Esophagus muscularis mucosa (tissue), 4 donors: Measurements from ENCODE around the gene CCDC92. TPM values are rescaled to one million over a fixed set of nuclear protein-coding genes. Genes with fewer than 3 reads are reported as not detected.

Experiments
- DNase-seq: peaks from one replicate; pipeline ENCODE4 v3.0.0-alpha.2; 2017; ENCODE audit errors: extremely low spot score
- H3K27ac ChIP-seq, 4 donors: fragments of 200-600 bp; sonication (generic); replicated peaks in 1 of 4; 1 replicate in 3 of 4; 2 replicates in 1 of 4; pipeline ENCODE4 v1.5.1; 2016 to 2019; ENCODE audit warnings: mild to moderate bottlenecking in 1 of 4
- H3K27me3 ChIP-seq, 4 donors: fragments of 200-600 bp; sonication (generic); one replicate each; pipeline versions ENCODE4 v1.5.1 to v1.6.0; 2016 to 2019
- H3K36me3 ChIP-seq, 4 donors: fragments of 200-600 bp; sonication (generic); one replicate each; pipeline ENCODE4 v1.5.1; 2016 to 2019
- H3K4me1 ChIP-seq, 4 donors: fragments of 200-600 bp; sonication (generic); one replicate each; pipeline ENCODE4 v1.5.1; 2016 to 2019
- H3K4me3 ChIP-seq, 4 donors: fragments of 200-600 bp; sonication (generic); 1 replicate in 2 of 4; 2 replicates in 2 of 4; pipeline ENCODE4 v1.5.1; 2016 to 2019; ENCODE audit warnings: mild to moderate bottlenecking in 4 of 4, moderate library complexity in 1 of 4
- H3K9me3 ChIP-seq, 4 donors: fragments of 200-600 bp; sonication (generic); 1 replicate in 3 of 4; 2 replicates in 1 of 4; pipeline ENCODE4 v1.5.1; 2016 to 2019
- CTCF ChIP-seq, 3 experiments: fragments of 200-600 bp in 2 of 3; fragments of 450-650 bp in 1 of 3; sonication (generic) in 2 of 3; IDR thresholded peaks; one replicate each; pipeline ENCODE4 v1.5.1; 2017 to 2019; ENCODE audit warnings: antibody characterized with exemption in 3 of 3, mild to moderate bottlenecking in 2 of 3, moderate library complexity in 1 of 3
- EP300 ChIP-seq: sonication (generic); formaldehyde crosslinking; IDR thresholded peaks from one replicate; pipeline ENCODE4 v1.6.1; 2017; ENCODE audit warnings: antibody characterized with exemption
- POLR2A ChIP-seq: fragments of 450-650 bp; IDR thresholded peaks from one replicate; pipeline ENCODE4 v1.6.1; 2017; ENCODE audit warnings: antibody characterized with exemption, moderate library complexity, mild to moderate bottlenecking, low read depth
- POLR2AphosphoS5 ChIP-seq, 2 donors: sonication (generic); formaldehyde crosslinking; IDR thresholded peaks; one replicate each; pipeline ENCODE4 v1.6.1; 2017; ENCODE audit warnings: antibody characterized with exemption in 2 of 2
- WGBS: methylation state at CpG from one replicate; pipeline ENCODE4 v1.1.5; 2018; 5-methylcytosine and 5-hydroxymethylcytosine counted together
- intact Hi-C: fragments of 100-400 bp; cut with DNase I; formaldehyde crosslinking; loops from one replicate; pipeline ENCODE4 v1.15.1; 2023
- total RNA-seq, 4 donors: library from RNA; depleted of rRNA; stranded (reverse); fragments of >200 nt; gene quantifications; one replicate each; pipeline versions ENCODE4 v1.1.0 to v1.2.1, GENCODE V29; 2016

Gene CCDC92
- total RNA-seq, 4 donors from 2014 or later, result 42.2 to 66.3 (median 54.1) TPM

- no peak overlapping the region for H3K4me3 ChIP-seq
- no peak for DNase-seq
- no peaks in the 10 kb centered on the region for H3K9me3 ChIP-seq
- peaks cover 9 to 24% (median 21%) of the 10 kb centered on the region in 4 donors for H3K36me3 ChIP-seq
- no peak overlapping the region for H3K27ac ChIP-seq
- intact Hi-C loops, result no loop called here
- no peaks in the 10 kb centered on the region for H3K27me3 ChIP-seq
- no peak for TF ChIP-seq CTCF (IDR thresholded peaks at IDR 0.05)
- TF ChIP-seq POLR2AphosphoS5 (IDR thresholded peaks at IDR 0.05), result no peak
- TF ChIP-seq POLR2A, result no peak
- TF ChIP-seq EP300, result no peak
- H3K4me1 ChIP-seq, result no peaks in the 10 kb centered on the region
- 89% methylated on average over 14 of the region's 14 CpGs for WGBS
Measured at GRCh38 chr12:123931686-123932321, 40.8 kb downstream of the CCDC92 start.

GRCh38 chr12:123929946-123930583 is 42.6 kb downstream of the CCDC92 start:
- no peak for TF ChIP-seq EP300
- TF ChIP-seq POLR2A, result no peak
- Histone ChIP-seq H3K27ac (no peak overlapping the region), H3K4me1 (no peaks in the 10 kb centered on the region), H3K36me3 (peaks cover 0 to 8% (median 5%) of the 10 kb centered on the region in 4 donors), H3K4me3 (no peak overlapping the region), H3K9me3 (no peaks in the 10 kb centered on the region), H3K27me3 (no peaks in the 10 kb centered on the region)
- DNase-seq, result no peak
- intact Hi-C loops, result no loop called here
- 83% methylated on average over 7 of the region's 9 CpGs for WGBS

- WGBS, result 77% methylated on average over 7 of the region's 7 CpGs
- Histone ChIP-seq H3K27me3 (peaks cover 0 to 3% (median 0%) of the 10 kb centered on the region in 4 donors), H3K4me1 (no peaks in the 10 kb centered on the region), H3K9me3 (no peaks in the 10 kb centered on the region), H3K4me3 (no peak overlapping the region), H3K36me3 (no peaks in the 10 kb centered on the region), H3K27ac (no peak overlapping the region)
- intact Hi-C loops, result no loop called here
- no peak for DNase-seq
- TF ChIP-seq POLR2A (no peak), CTCF (IDR thresholded peaks at IDR 0.05) (no peak), POLR2AphosphoS5 (IDR thresholded peaks at IDR 0.05) (no peak), EP300 (no peak)
Measured at GRCh38 chr12:123928897-123929296, 43.7 kb downstream of the CCDC92 start.

- TF ChIP-seq POLR2AphosphoS5 (IDR thresholded peaks at IDR 0.05) (no peak), POLR2A (no peak), CTCF (IDR thresholded peaks at IDR 0.05) (no peak), EP300 (no peak)
- intact Hi-C loops, result no loop called here
- no peak overlapping the region for H3K4me3 ChIP-seq
- no peaks in the 10 kb centered on the region for H3K4me1 ChIP-seq
- no peaks in the 10 kb centered on the region for H3K36me3 ChIP-seq
- no peak overlapping the region for H3K27ac ChIP-seq
- no peak for DNase-seq
- H3K9me3 ChIP-seq, result no peaks in the 10 kb centered on the region
- H3K27me3 ChIP-seq, result peaks cover 0 to 3% (median 0%) of the 10 kb centered on the region in 4 donors
- WGBS, result 87% methylated on average over 9 of the region's 15 CpGs
Measured at GRCh38 chr12:123928274-123928865, 44.3 kb downstream of the CCDC92 start.

GRCh38 chr12:123924539-123924938 is 48.1 kb downstream of the CCDC92 start:
- H3K36me3 ChIP-seq, result no peaks in the 10 kb centered on the region
- TF ChIP-seq POLR2AphosphoS5 (IDR thresholded peaks at IDR 0.05) (no peak), EP300 (no peak), POLR2A (no peak), CTCF (IDR thresholded peaks at IDR 0.05) (no peak)
- no peak for DNase-seq
- H3K27ac ChIP-seq, result no peak overlapping the region
- H3K27me3 ChIP-seq, result peaks cover 0 to 9% (median 0%) of the 10 kb centered on the region in 4 donors
- intact Hi-C loops, result no loop called here
- H3K9me3 ChIP-seq, result no peaks in the 10 kb centered on the region
- 97% methylated on average over 4 of the region's 4 CpGs for WGBS
- no peaks in the 10 kb centered on the region for H3K4me1 ChIP-seq
- no peak overlapping the region for H3K4me3 ChIP-seq
